Prostate gland (tissue), 2 donors: ENCODE results near the gene TBC1D21. TPM values are rescaled to one million over a fixed set of nuclear protein-coding genes. Genes with fewer than 3 reads are reported as not detected.
"Not testable (repeated sequence)": the region's sequence is repeated elsewhere in the genome, so short reads cannot be mapped to it uniquely, and the experiment has no call there.

Source experiments
- DNase-seq: peaks from one replicate; pipeline ENCODE4 v3.0.0-alpha.2; 2019; ENCODE audit warnings: low spot score
- H3K27ac ChIP-seq, 2 donors: fragments of 200-600 bp; sonication (generic); 2 replicates each; pipeline ENCODE4 v1.5.1; 2017 to 2019
- H3K27me3 ChIP-seq: fragments of 200-600 bp; sonication (generic); replicated peaks from 2 replicates; pipeline ENCODE4 v1.5.1; 2019; ENCODE audit not compliant: insufficient read depth
- H3K36me3 ChIP-seq, 2 donors: fragments of 200-600 bp; sonication (generic); 1 replicate in 1 of 2; 2 replicates in 1 of 2; pipeline versions ENCODE4 v1.5.1 to v1.8.1; 2017 to 2019
- H3K4me1 ChIP-seq: fragments of 200-600 bp; sonication (generic); replicated peaks from 2 replicates; pipeline ENCODE4 v1.5.1; 2019
- H3K4me3 ChIP-seq, 2 donors: fragments of 200-600 bp; sonication (generic); 2 replicates each; pipeline ENCODE4 v1.5.1; 2017 to 2019
- H3K9me3 ChIP-seq: fragments of 200-600 bp; sonication (generic); 2 replicates; pipeline ENCODE4 v1.5.1; 2017
- POLR2A ChIP-seq: fragments of 450-650 bp; IDR thresholded peaks from one replicate; pipeline ENCODE4 v1.6.1; 2016; ENCODE audit warnings: antibody characterized with exemption, mild to moderate bottlenecking
- POLR2AphosphoS5 ChIP-seq: sonication (generic); formaldehyde crosslinking; IDR thresholded peaks from one replicate; pipeline ENCODE4 v1.6.1; 2017; ENCODE audit warnings: antibody characterized with exemption
- WGBS: methylation state at CpG from one replicate; pipeline ENCODE4 v1.1.5; 2018; 5-methylcytosine and 5-hydroxymethylcytosine counted together
- intact Hi-C: fragments of 100-400 bp; cut with DNase I; formaldehyde crosslinking; loops from one replicate; pipeline ENCODE4 v1.14.2; 2022
- total RNA-seq, 2 donors: library from RNA; depleted of rRNA; stranded (reverse); fragments of >200 nt; gene quantifications; one replicate each; pipeline ENCODE4 v1.1.0, GENCODE V29; 2016
- TF ChIP-seq, protein P1 (sequence below), 4 experiments: fragments of 200-600 bp in 2 of 4; fragments of 450-650 bp in 2 of 4; sonication (generic) in 2 of 4; IDR thresholded peaks; 1 replicate in 3 of 4; 2 replicates in 1 of 4; pipeline ENCODE4 v1.5.1; 2016 to 2019; ENCODE audit warnings: antibody characterized with exemption in 4 of 4, mild to moderate bottlenecking in 2 of 4, moderate library complexity in 2 of 4

Gene TBC1D21
- total RNA-seq, 2 donors from 2014 or later, result 1.4 TPM; not detected in 1

DNA sequence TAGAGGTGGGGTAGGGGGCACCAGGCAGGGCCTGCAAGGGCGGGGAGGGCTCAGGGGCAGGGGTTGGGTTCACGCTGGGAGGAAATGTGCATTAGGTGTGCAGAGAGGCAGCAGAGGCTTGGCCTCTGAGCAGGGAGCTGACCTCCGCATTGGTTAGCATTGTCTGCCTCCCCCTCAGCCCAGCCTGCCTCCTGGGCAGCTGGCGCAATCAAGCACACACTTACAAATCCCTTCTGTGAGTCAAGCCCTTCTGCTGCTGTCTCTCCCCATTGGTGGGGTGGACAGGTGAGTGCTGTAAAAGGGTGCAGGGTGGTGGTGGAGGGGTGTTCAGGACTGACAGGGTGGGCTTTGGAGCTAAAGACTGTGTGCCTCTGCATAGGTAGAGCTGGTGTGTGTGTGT is 62.2 kb downstream of the TBC1D21 start:
- H3K9me3 ChIP-seq, result no peaks in the 10 kb centered on the region
- no peaks in the 10 kb centered on the region for H3K36me3 ChIP-seq
- no peak overlapping the region for H3K27ac ChIP-seq
- H3K4me3 ChIP-seq, result no peak overlapping the region
- peaks cover 8% of the 10 kb centered on the region for H3K4me1 ChIP-seq
- no peaks in the 10 kb centered on the region for H3K27me3 ChIP-seq
- WGBS, result 95% methylated on average over 4 of the region's 4 CpGs
- TF ChIP-seq POLR2AphosphoS5 (no peak), POLR2A (no peak)
- TF ChIP-seq, protein P1, sequence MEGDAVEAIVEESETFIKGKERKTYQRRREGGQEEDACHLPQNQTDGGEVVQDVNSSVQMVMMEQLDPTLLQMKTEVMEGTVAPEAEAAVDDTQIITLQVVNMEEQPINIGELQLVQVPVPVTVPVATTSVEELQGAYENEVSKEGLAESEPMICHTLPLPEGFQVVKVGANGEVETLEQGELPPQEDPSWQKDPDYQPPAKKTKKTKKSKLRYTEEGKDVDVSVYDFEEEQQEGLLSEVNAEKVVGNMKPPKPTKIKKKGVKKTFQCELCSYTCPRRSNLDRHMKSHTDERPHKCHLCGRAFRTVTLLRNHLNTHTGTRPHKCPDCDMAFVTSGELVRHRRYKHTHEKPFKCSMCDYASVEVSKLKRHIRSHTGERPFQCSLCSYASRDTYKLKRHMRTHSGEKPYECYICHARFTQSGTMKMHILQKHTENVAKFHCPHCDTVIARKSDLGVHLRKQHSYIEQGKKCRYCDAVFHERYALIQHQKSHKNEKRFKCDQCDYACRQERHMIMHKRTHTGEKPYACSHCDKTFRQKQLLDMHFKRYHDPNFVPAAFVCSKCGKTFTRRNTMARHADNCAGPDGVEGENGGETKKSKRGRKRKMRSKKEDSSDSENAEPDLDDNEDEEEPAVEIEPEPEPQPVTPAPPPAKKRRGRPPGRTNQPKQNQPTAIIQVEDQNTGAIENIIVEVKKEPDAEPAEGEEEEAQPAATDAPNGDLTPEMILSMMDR (IDR thresholded peaks at IDR 0.05), result no peak
- intact Hi-C loops, result no loop called here
- no peak for DNase-seq

- 25% methylated on average over 4 of the region's 5 CpGs for WGBS
- Histone ChIP-seq H3K4me1 (peaks cover 8% of the 10 kb centered on the region), H3K27me3 (no peaks in the 10 kb centered on the region), H3K4me3 (no peak overlapping the region), H3K27ac (no peak overlapping the region), H3K9me3 (no peaks in the 10 kb centered on the region), H3K36me3 (no peaks in the 10 kb centered on the region)
- no peak for TF ChIP-seq POLR2A
- TF ChIP-seq POLR2AphosphoS5, result no peak
- TF ChIP-seq, protein P1 (IDR thresholded peaks at IDR 0.05), result peak in 1 of 4 experiments; percentile 5
- no peak for DNase-seq
- intact Hi-C loops, result no loop called here
Observed at GRCh38 chr15:73936181-73936580, 62.8 kb downstream of the TBC1D21 start.

DNA sequence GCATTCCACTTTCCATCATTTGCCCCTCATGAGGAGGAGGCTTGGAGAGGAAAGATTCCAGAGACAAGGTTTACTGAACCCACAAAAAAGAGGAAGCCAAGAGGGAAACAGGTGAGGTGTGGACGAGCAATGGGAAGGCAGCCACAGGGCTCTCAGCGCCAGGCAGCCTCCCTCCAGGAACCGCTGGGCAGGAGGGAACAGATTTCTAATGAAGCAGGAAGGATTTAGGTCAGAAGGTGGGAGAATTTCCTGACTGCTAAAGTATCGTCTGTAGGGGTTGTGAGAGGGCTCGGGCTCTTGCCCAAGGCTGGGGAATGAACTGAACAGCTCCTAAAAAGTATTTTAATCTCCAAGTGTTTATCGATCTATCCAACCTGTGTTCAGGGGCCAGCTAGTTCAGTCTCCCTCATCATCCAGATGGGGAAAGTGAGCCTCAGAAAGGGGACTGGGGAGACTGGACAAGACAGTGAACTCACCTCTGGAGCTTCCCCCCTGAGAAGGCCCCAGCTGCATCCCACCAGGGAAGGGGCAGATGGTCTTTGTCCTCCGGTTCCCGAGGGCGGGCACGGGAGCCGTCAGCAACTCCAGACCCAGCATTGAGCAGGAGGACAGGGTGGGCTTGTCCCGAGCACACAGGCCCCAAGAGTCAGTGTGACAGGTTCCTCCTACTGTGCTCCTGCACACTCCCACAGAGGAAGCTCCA is 63.4 kb downstream of the TBC1D21 start:
- H3K27ac ChIP-seq, result no peak overlapping the region
- H3K27me3 ChIP-seq, result no peaks in the 10 kb centered on the region
- H3K9me3 ChIP-seq, result no peaks in the 10 kb centered on the region
- H3K4me3 ChIP-seq, result no peak overlapping the region
- 56% methylated on average over 12 of the region's 12 CpGs for WGBS
- H3K4me1 ChIP-seq, result peaks cover 8% of the 10 kb centered on the region
- H3K36me3 ChIP-seq, result no peaks in the 10 kb centered on the region
- no peak for DNase-seq
- intact Hi-C loops, result no loop called here
- TF ChIP-seq POLR2AphosphoS5, result no peak
- TF ChIP-seq, protein P1 (IDR thresholded peaks at IDR 0.05), result no peak
- TF ChIP-seq POLR2A, result no peak

GRCh38 chr15:73937296-73937695 is 63.9 kb downstream of the TBC1D21 start:
- WGBS, result 83% methylated on average over 10 of the region's 10 CpGs
- Histone ChIP-seq H3K27me3 (no peaks in the 10 kb centered on the region), H3K27ac (no peak overlapping the region), H3K4me3 (no peak overlapping the region), H3K4me1 (peaks cover 8% of the 10 kb centered on the region), H3K36me3 (no peaks in the 10 kb centered on the region), H3K9me3 (no peaks in the 10 kb centered on the region)
- DNase-seq, result no peak
- no peak for TF ChIP-seq POLR2AphosphoS5
- intact Hi-C loops, result no loop called here

- DNase-seq, result no peak
- intact Hi-C loops, result no loop called here
- H3K27ac ChIP-seq, result no peak overlapping the region
- 98% methylated on average over 11 of the region's 11 CpGs for WGBS
- H3K27me3 ChIP-seq, result no peaks in the 10 kb centered on the region
- H3K9me3 ChIP-seq, result no peaks in the 10 kb centered on the region
- peaks cover 8% of the 10 kb centered on the region for H3K4me1 ChIP-seq
- TF ChIP-seq POLR2AphosphoS5 (no peak), POLR2A (no peak)
- TF ChIP-seq, protein P1 (IDR thresholded peaks at IDR 0.05), result no peak
- H3K36me3 ChIP-seq, result no peaks in the 10 kb centered on the region
- no peak overlapping the region for H3K4me3 ChIP-seq
Observed at GRCh38 chr15:73937726-73938125, 64.4 kb downstream of the TBC1D21 start.

GRCh38 chr15:73938516-73938915 is 65.2 kb downstream of the TBC1D21 start:
- 97% methylated on average over 8 of the region's 8 CpGs for WGBS
- H3K9me3 ChIP-seq, intact Hi-C loops, DNase-seq, H3K27me3 ChIP-seq, H3K36me3 ChIP-seq, H3K4me3 ChIP-seq, H3K4me1 ChIP-seq, H3K27ac ChIP-seq: not testable (repeated sequence)
